Pancreas (tissue), 10 donors: ENCODE results near the gene YWHAB. TPM values are rescaled to one million over a fixed set of nuclear protein-coding genes. Genes with fewer than 3 reads are reported as not detected.
"Not testable (repeated sequence)": the region's sequence is repeated elsewhere in the genome, so short reads cannot be mapped to it uniquely, and the experiment has no call there.

Experiments used
- ATAC-seq, 4 donors: fragments of 200-7000 bp; cut with Tn5 transposase; one replicate each; pipeline versions ENCODE4 v1.8.0 to v1.9.1; 2020; ENCODE audit warnings: mild to moderate bottlenecking in 4 of 4, moderate library complexity in 4 of 4
- DNase-seq, 6 donors: peaks; one replicate each; pipeline ENCODE4 v3.0.0-alpha.2; 2020
- FAIRE-seq: peaks from 2 replicates; lab custom pipeline; 2012; peaks lifted over from hg19 to GRCh38; lab: Jason Lieb, UNC
- H3K27ac ChIP-seq, 4 donors: fragments of 200-600 bp; sonication (generic); 1 replicate in 3 of 4; 2 replicates in 1 of 4; pipeline versions ENCODE4 v1.5.0 to v1.8.0; 2020
- H3K27me3 ChIP-seq, 4 donors: fragments of 200-600 bp; one replicate each; pipeline ENCODE4 v1.8.0; 2021
- H3K36me3 ChIP-seq, 3 donors: fragments of 200-600 bp; sonication (generic) in 1 of 3; one replicate each; pipeline versions ENCODE4 v1.5.0 to v1.8.0; 2020 to 2021
- H3K4me1 ChIP-seq, 3 donors: fragments of 200-600 bp; one replicate each; pipeline ENCODE4 v1.8.0; 2021
- H3K4me3 ChIP-seq, 4 donors: fragments of 200-600 bp; sonication (generic) in 2 of 4; one replicate each; pipeline versions ENCODE4 v1.5.0 to v1.8.0; 2020 to 2021
- H3K9me3 ChIP-seq, 4 donors: fragments of 200-600 bp; one replicate each; pipeline ENCODE4 v1.8.0; 2021
- WGBS, 2 donors: extraction: QIAGEN DNeasy Blood & Tissue Kit; methylation state at CpG; one replicate each; pipeline ENCODE4 v1.1.7; 2013; 5-methylcytosine and 5-hydroxymethylcytosine counted together
- intact Hi-C, 3 donors: fragments of 100-400 bp; cut with DNase I; formaldehyde crosslinking; loops; one replicate each; pipeline versions ENCODE4 v1.11.1 to v1.14.2; 2022
- polyA plus RNA-seq, 2 donors: library from polyadenylated mRNA; stranded (reverse); fragments of 200-250 nt; gene quantifications; one replicate each; pipeline ENCODE4 v1.2.3, GENCODE V29; 2013
- total RNA-seq, 6 donors: library from RNA; stranded (reverse); fragmentation: NEBNext Ultra II Directional in 4 of 6; extraction: Animal tissue kit (Norgen Biotek cat#: 25700) in 4 of 6; gene quantifications; one replicate each; pipeline versions ENCODE4 v1.2.1 to v1.2.4, GENCODE V29; 2021 to 2023
- TF ChIP-seq, protein P1 (sequence below), 4 donors: fragments of 200-600 bp; sonication (generic) in 3 of 4; IDR thresholded peaks; one replicate each; pipeline versions ENCODE4 v1.5.0 to v1.8.0; 2021; ENCODE audit warnings: antibody characterized with exemption in 4 of 4
- donor health status: healthy with polysubstance abuse.
- donor health status: DM: no; HTN: no; CAD: no; lungs with moderate emphysema.
- donor health status: DM: no; HTN: no; CAD: no.
- donor health status: control.
- donor health status: control.
- donor health status: Bipolar disorder and iron deficiency.
- donor health status: DM: yes; HTN: yes; CAD: no.
- donor health status: DM: no; HTN: no; CAD: no.
- donor health status: DM: no; HTN: no; CAD: no.
- donor health status: DM: yes; HTN: yes; CAD: no.

Gene YWHAB
- total and polyA plus RNA-seq, 8 donors: 17.9 to 87.3 (median 46.2) TPM

DNA sequence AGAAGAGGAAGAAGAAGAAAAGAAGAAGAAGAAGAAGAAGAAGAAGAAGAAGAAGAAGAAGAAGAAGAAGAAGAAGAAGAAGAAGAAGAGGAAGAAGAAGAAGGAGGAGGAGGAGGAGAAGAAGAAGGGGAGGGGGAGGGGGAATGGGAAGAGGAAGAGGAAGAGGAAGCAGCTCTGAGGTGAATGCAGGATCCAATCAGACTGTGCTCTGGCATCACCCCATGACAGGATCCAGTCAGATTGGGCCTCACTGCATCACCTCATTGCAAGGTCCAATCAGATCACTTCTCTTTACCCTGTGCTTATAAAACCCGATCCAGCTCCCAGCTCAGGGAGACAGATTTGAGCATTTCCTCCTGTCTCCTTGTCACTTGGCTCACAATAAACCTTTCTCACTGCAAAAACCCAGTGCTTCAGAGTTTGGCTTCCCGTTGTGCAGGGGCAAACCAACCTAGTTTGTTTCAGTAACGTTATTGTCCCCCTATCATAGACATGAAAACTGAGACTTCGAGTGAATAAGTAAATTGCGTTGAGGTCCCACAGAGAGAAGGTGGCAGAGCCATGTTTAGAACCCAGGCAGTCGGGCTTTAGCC is 28.6 kb upstream of the YWHAB start:
- intact Hi-C loops: no loop called here
- WGBS, 2 donors: 91 to 97% methylated on average over 6 of the region's 6 CpGs
- Histone ChIP-seq H3K36me3 (no peaks in the 10 kb centered on the region), H3K27me3 (no peaks in the 10 kb centered on the region), H3K27ac (no peak overlapping the region), H3K4me1 (peaks cover under 1 to 9% (median 2%) of the 10 kb centered on the region in 3 donors), H3K9me3 (no peaks in the 10 kb centered on the region), H3K4me3 (no peak overlapping the region)
- TF ChIP-seq, protein P1, sequence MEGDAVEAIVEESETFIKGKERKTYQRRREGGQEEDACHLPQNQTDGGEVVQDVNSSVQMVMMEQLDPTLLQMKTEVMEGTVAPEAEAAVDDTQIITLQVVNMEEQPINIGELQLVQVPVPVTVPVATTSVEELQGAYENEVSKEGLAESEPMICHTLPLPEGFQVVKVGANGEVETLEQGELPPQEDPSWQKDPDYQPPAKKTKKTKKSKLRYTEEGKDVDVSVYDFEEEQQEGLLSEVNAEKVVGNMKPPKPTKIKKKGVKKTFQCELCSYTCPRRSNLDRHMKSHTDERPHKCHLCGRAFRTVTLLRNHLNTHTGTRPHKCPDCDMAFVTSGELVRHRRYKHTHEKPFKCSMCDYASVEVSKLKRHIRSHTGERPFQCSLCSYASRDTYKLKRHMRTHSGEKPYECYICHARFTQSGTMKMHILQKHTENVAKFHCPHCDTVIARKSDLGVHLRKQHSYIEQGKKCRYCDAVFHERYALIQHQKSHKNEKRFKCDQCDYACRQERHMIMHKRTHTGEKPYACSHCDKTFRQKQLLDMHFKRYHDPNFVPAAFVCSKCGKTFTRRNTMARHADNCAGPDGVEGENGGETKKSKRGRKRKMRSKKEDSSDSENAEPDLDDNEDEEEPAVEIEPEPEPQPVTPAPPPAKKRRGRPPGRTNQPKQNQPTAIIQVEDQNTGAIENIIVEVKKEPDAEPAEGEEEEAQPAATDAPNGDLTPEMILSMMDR (IDR thresholded peaks at IDR 0.05): no peak
- FAIRE-seq (no peak), ATAC-seq (peak in 2 of 4 donors; percentile 23 to 43), DNase-seq (no peak)

DNA sequence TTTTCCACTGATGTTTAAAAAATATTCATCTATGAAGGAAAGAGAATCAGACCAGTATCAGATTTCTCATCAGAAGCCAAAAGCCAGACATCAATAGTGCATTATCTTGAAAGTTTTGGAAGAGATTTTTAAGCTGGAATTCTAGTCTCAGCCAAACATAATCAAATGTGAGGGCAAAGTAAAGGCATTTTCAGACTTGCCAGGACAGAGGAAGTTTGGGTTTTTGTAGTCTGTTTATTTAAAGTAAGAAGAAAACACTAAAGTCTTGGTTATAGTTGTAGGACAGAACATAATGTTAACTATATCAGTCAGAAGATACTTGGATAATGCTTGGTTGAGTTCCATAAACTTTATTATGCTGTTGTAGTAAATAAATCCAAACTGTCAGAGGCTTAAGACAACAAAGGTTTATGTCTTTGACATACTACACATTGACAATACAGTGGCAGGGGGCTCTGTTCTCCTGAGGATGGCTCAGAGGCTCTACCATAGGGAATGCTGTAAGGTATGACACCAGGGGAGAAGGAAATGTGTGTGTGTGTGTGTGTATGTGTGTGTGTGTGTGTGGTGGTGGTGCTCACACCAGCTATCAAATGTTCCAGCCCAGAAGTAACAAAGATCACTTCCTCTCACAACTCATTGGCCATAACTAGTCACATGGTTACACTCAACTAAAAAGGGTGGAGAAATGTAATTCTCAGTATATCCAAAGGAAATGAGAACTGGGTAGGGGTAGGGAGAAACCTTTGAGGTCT is 26.7 kb upstream of the YWHAB start:
- Histone ChIP-seq H3K36me3 (no peaks in the 10 kb centered on the region), H3K27me3 (no peaks in the 10 kb centered on the region), H3K4me1 (peaks cover 10 to 19% (median 14%) of the 10 kb centered on the region in 3 donors), H3K9me3 (no peaks in the 10 kb centered on the region), H3K4me3 (no peak overlapping the region), H3K27ac (no peak overlapping the region)
- intact Hi-C loops: no loop called here
- DNase-seq (no peak), FAIRE-seq (no peak), ATAC-seq (no peak)
- TF ChIP-seq, protein P1 (IDR thresholded peaks at IDR 0.05): no peak

DNA sequence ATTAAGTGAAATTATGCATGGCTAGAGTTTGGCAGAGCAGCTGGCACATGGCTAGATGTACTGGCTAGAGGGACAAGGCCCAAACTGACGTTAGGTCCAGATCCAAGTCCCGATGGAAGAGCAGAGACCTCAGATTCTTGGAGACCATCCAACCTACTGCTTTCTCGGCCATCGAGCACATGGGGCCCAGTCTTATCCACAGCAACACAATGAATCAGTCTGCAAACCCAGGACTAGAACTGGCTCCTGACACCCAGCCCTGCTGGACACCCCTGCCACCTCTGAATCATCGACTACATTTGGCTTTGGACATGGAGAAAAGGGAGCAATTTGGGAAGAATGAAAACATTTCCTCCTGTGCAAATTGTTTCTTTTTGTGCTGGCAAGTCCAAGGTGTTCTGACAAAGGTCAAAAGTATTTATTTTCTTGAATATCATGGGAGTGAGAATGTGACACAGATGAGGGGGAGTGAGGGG is 23.9 kb upstream of the YWHAB start:
- Histone ChIP-seq H3K9me3 (no peaks in the 10 kb centered on the region), H3K27me3 (no peaks in the 10 kb centered on the region), H3K36me3 (no peaks in the 10 kb centered on the region), H3K27ac (peak overlapping the region in 1 of 4 donors; percentile 8), H3K4me1 (peaks cover 14 to 15% (median 14%) of the 10 kb centered on the region in 3 donors), H3K4me3 (no peak overlapping the region)
- TF ChIP-seq, protein P1 (IDR thresholded peaks at IDR 0.05): no peak
- intact Hi-C loops: loop anchor here in 1 of 3 donors (5.0 to 10.0 kb wide), 2 partner anchors 114 to 177 kb away; partner anchors contain the start of gene KCNK15
- WGBS, 2 donors: 15 to 19% methylated on average over 5 of the region's 5 CpGs
- DNase-seq: peak in 1 of 6 donors; percentile 35
- peak; percentile 61 to 72 (median 66) for ATAC-seq
- no peak for FAIRE-seq

DNA sequence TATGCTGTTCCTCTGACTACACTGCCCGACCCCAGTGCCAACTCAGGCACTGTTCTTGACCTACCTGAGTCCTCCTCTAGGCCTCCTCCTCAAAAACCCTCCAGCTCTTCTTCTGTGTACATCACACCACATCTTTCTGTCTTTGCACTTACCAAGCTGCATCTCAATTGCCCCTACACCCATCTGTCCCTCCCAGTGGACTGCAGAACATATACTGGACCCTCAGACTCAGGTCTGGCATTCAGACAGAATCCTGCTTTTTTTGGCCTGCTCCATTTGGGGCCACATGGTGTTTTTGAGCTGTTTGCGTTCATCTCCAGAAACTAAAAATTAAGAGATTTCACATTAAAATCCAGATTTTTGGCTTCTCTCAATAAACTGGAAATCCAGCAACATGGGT is 23.2 kb upstream of the YWHAB start:
- DNase-seq (no peak), ATAC-seq (no peak), FAIRE-seq (no peak)
- intact Hi-C loops: loop anchor here in 1 of 3 donors (5.0 to 10.0 kb wide), 2 partner anchors 115 to 177 kb away; partner anchors contain the start of gene KCNK15
- Histone ChIP-seq H3K27ac (peak overlapping the region in 2 of 4 donors; percentile 17 to 33), H3K36me3 (no peaks in the 10 kb centered on the region), H3K4me1 (peaks cover 14 to 15% (median 14%) of the 10 kb centered on the region in 3 donors), H3K27me3 (no peaks in the 10 kb centered on the region), H3K9me3 (no peaks in the 10 kb centered on the region), H3K4me3 (no peak overlapping the region)
- TF ChIP-seq, protein P1 (IDR thresholded peaks at IDR 0.05): no peak
- WGBS, 2 donors: 87 to 90% methylated on average over 2 of the region's 2 CpGs

GRCh38 chr20:44863365-44864084 is 22.0 kb upstream of the YWHAB start:
- H3K9me3 ChIP-seq, FAIRE-seq, H3K4me3 ChIP-seq, H3K36me3 ChIP-seq, H3K27me3 ChIP-seq: not testable (repeated sequence)
- DNase-seq (peak in 1 of 6 donors; percentile 33), ATAC-seq (peak in 3 of 4 donors; percentile 60 to 75 (median 71))
- intact Hi-C loops: loop anchor here in 1 of 3 donors (5.0 to 10.0 kb wide), 2 partner anchors 116 to 179 kb away; partner anchors contain the start of gene KCNK15
- 41 to 44% methylated on average over 4 of the region's 4 CpGs for WGBS, 2 donors
- Histone ChIP-seq H3K27ac (peak overlapping the region in 1 of 4 donors; percentile 30), H3K4me1 (peaks cover 14 to 15% (median 14%) of the 10 kb centered on the region in 3 donors)

- not testable (repeated sequence) for H3K36me3 ChIP-seq, H3K27ac ChIP-seq, FAIRE-seq, H3K4me3 ChIP-seq, DNase-seq, H3K27me3 ChIP-seq, H3K9me3 ChIP-seq, ATAC-seq
- intact Hi-C loops: loop anchor here in 1 of 3 donors (5.0 to 10.0 kb wide), 2 partner anchors 117 to 180 kb away; partner anchors contain the start of gene KCNK15
- H3K4me1 ChIP-seq: peaks cover 14 to 15% (median 14%) of the 10 kb centered on the region in 3 donors
- 88 to 91% methylated on average over 3 of the region's 3 CpGs for WGBS, 2 donors
Observed at GRCh38 chr20:44864493-44864892, 21.0 kb upstream of the YWHAB start.
